Left ventricle myocardium inferior (tissue), 1 donor: Measurements from ENCODE around the gene RBM8A. TPM values are rescaled to one million over a fixed set of nuclear protein-coding genes. Genes with fewer than 3 reads are reported as not detected.

Experiments used
- DNase-seq: peaks from one replicate; pipeline ENCODE4 v3.0.0-alpha.2; 2020
- H3K27ac ChIP-seq: fragments of 200-600 bp; replicated peaks from 2 replicates; pipeline ENCODE4 v1.8.0; 2021
- H3K27me3 ChIP-seq: fragments of 200-600 bp; 2 replicates; pipeline ENCODE4 v1.8.0; 2021; ENCODE audit warnings: low read depth
- H3K36me3 ChIP-seq: fragments of 200-600 bp; 2 replicates; pipeline ENCODE4 v1.8.0; 2021
- H3K4me1 ChIP-seq: fragments of 200-600 bp; 2 replicates; pipeline ENCODE4 v1.8.0; 2021
- H3K4me3 ChIP-seq: fragments of 200-600 bp; 2 replicates; pipeline ENCODE4 v1.8.0; 2021; ENCODE audit warnings: mild to moderate bottlenecking, moderate library complexity
- H3K9me3 ChIP-seq: fragments of 200-600 bp; replicated peaks from 2 replicates; pipeline ENCODE4 v1.8.0; 2021
- CTCF ChIP-seq: fragments of 200-600 bp; IDR thresholded peaks from 2 replicates; pipeline ENCODE4 v1.8.0; 2021; ENCODE audit warnings: antibody characterized with exemption, mild to moderate bottlenecking, borderline replicate concordance
- intact Hi-C: fragments of 100-400 bp; cut with micrococcal nuclease; formaldehyde crosslinking; loops from one replicate; pipeline ENCODE4 v1.11.0; 2022
- total RNA-seq: library from RNA; stranded (reverse); fragmentation: NEBNext Ultra II Directional; extraction: Animal tissue kit (Norgen Biotek cat#: 25700); gene quantifications from one replicate; pipeline ENCODE4 v1.2.1, GENCODE V29; 2021
- donor health status: DM: no; HTN: yes; CAD: no; lungs with severe emphysema.

Gene RBM8A
- total RNA-seq, 1 donor from 2014 or later = 64.4 TPM

- intact Hi-C loops = no loop called here
- Histone ChIP-seq H3K27me3 (no peaks in the 10 kb centered on the region), H3K9me3 (no peaks in the 10 kb centered on the region), H3K27ac (peak overlapping the region; percentile 79), H3K36me3 (no peaks in the 10 kb centered on the region), H3K4me1 (peaks cover 20% of the 10 kb centered on the region), H3K4me3 (peak overlapping the region; percentile 68)
- no peak for TF ChIP-seq CTCF
- peak; percentile 66 for DNase-seq
Measured at GRCh38 chr1:145871994-145872924, 55.0 kb downstream of the RBM8A start.

Other genes with a start within 250 kb of the RBM8A start
- gene PDZK1, start 220.1 kb downstream of the RBM8A start, total RNA-seq = 0.16 TPM
- gene CD160, start 208.0 kb downstream of the RBM8A start, total RNA-seq = not detected
- 51.1 TPM for gene RNF115, start 103.4 kb downstream of the RBM8A start, total RNA-seq
- 13.4 TPM for gene POLR3C, start 103.3 kb downstream of the RBM8A start, total RNA-seq
- 2.2 TPM for gene NUDT17, start 81.9 kb downstream of the RBM8A start, total RNA-seq
- gene PIAS3, start 68.4 kb downstream of the RBM8A start, total RNA-seq = 14.6 TPM
- gene ANKRD35, start 41.6 kb downstream of the RBM8A start, total RNA-seq = 0.77 TPM
- gene ITGA10, start 17.4 kb downstream of the RBM8A start, total RNA-seq = 3.7 TPM
- gene PEX11B, start 8.8 kb downstream of the RBM8A start, total RNA-seq = 24.4 TPM
- 23.0 TPM for gene LIX1L, start 30.5 kb upstream of the RBM8A start, total RNA-seq
- gene ANKRD34A, start 37.1 kb upstream of the RBM8A start, total RNA-seq = 0.66 TPM
- 45.6 TPM for gene POLR3GL, start 37.2 kb upstream of the RBM8A start, total RNA-seq
- 753 TPM for gene TXNIP, start 69.1 kb upstream of the RBM8A start, total RNA-seq
- 90.3 TPM for gene HJV, start 94.3 kb upstream of the RBM8A start, total RNA-seq
- gene NBPF10, start 217.3 kb upstream of the RBM8A start, total RNA-seq = 0.69 TPM